HG03025 (cell line): ENCODE measurements around the gene TDRD9.

Source experiments
- ATAC-seq: cut with Tn5 transposase; IDR thresholded peaks from one replicate; pipeline ENCODE4 v1.9.1; 2021; ENCODE audit warnings: mild to moderate bottlenecking, moderate library complexity; ENCODE audit not compliant: unreplicated experiment, low FRiP score

TDRD9 gene

DNA sequence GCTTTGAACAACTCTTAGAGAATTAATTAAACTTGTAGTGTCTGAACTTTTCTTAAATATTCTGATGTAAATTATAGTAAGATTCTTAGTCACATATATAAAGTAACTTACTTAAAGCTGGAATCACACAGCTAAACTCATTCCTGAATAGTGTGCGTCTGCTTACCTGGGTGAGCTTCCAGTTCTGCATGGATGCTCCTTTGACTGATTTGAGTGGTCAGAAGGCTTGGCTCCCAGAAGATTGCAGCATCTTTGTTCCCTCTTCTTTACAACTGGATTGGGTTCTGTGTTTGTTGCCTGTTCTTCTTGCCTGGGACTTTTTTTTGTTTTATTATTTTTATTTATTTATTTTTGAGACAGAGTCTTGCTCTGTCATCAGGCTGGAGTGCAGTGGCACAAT lies 90.8 kb downstream of the TDRD9 start:
- no peak for ATAC-seq

GRCh38 chr14:104019806-104020205 lies 91.5 kb downstream of the TDRD9 start:
- ATAC-seq = no peak

- no peak for ATAC-seq
These were observed 92.2 kb downstream of the TDRD9 start for GRCh38 chr14:104020471-104020870.

- ATAC-seq = no peak
These were observed 95.2 kb downstream of the TDRD9 start for GRCh38 chr14:104023325-104024055.

DNA sequence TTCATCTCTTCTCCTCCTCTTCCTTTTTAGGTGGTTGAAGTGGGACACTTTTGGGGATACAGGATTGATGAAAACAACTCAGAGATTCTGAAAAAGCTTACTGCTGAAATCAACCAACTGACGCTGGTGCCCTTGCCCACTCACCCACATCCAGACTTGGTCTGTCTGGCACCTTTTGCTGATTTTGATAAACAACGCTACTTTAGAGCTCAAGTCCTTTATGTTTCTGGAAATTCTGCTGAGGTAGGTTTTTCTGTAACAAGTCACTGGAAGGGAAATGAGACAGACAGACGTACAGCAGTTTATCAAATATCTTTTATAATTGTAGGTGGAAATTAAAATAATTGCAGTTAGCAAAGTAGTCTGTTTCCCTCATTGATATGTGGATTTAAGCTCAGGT lies 97.3 kb downstream of the TDRD9 start:
- no peak for ATAC-seq

- ATAC-seq = no peak
These were observed 97.8 kb downstream of the TDRD9 start for GRCh38 chr14:104026024-104026423.

GRCh38 chr14:104030958-104031357 lies 102.7 kb downstream of the TDRD9 start:
- no peak for ATAC-seq

DNA sequence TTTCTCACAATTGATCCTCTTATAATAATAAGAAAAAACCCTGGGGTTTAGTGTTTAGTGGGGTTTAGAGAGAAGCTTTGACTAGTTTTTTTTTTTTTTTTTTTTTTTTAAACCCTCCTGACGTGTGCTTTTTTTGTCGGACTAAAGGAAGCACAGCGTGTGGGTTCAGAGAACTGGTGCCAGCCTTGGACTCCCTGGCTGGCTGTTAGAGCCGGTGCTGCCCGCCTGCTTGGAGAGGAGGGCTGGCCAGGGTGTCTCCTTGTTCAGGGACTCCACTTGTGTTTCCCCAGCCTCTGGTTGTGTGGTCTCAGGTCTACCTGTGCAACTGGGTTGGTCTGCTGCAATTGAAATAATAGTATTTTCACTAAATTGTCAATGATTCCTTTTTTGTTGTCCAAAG lies 103.1 kb downstream of the TDRD9 start:
- ATAC-seq = no peak

DNA sequence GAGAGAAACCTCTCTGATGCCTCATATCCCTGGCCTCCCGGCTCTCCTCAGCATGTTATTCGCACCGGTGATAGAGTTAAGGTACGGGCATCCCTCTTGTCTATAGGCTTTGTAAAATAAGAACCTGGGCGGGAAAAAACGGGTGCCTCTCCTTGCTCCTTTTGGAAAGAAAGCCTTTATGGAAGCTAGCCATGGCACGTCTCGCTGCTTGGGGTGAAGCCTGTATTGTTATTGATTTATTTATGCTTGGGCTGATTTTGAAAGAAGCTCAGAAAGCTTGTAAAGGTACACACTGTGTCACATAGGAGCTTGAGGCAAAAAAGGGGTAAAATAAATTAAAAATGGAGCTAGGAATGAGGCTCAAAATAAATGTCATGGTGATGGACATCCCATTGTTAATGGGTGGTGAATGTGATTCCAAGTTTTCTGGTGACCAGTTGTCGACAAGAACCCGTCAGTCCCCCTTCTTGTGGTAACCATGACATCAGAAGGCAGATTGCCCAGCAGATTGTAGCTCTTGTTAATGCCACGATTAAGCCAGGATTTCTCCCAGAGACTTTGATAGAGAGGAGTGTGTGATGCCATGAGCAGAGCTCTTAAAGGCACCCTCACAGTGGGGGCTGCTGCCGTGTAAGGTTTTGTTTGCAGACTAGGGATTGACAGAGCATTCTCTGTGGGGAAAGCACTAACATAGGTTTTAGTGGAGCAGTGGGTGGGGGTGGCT lies 106.9 kb downstream of the TDRD9 start:
- no peak for ATAC-seq

GRCh38 chr14:104036212-104036611 lies 108.0 kb downstream of the TDRD9 start:
- no peak for ATAC-seq

DNA sequence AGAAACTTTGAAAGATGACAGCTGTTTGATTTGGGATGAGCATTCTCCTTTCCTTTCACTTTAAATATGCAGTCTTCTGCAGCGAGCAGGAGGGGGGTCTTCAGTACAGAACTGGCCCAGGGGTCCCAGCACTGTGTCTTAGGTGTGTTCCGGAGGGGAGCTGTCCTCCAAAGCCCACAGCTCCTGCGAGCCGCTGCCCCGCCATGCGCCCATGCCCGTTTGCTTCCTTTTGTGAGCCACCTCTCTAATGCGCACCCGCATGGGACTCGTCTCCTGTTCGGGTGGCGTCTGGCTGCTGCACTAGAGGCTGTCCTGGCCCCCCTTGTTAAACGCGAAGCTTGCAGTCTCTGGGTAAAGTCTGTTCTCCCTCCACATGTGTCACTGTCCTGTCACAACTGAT lies 108.8 kb downstream of the TDRD9 start:
- no peak for ATAC-seq

DNA sequence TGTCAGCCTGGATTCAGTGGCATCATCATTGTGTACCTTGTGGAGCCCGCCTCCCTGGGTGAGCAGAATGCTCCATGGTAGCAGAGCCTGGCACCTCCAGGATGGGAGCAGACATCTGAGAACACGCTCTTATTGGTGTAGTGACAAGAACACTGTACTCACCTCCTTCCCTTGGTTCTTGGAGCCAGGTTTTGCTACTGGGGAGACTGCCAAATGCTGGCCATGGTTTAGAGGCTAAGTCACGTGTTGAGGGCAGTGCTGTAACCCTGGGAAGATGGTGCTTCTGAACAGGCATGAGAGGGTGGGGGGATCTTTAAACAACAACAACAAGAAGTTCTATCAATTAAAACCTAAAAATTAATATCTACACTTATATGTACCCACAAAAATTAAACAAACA lies 109.6 kb downstream of the TDRD9 start:
- no peak for ATAC-seq

GRCh38 chr14:104039214-104039613 lies 111.0 kb downstream of the TDRD9 start:
- ATAC-seq = no peak

- no peak for ATAC-seq
These were observed 112.3 kb downstream of the TDRD9 start for GRCh38 chr14:104040539-104040938.

DNA sequence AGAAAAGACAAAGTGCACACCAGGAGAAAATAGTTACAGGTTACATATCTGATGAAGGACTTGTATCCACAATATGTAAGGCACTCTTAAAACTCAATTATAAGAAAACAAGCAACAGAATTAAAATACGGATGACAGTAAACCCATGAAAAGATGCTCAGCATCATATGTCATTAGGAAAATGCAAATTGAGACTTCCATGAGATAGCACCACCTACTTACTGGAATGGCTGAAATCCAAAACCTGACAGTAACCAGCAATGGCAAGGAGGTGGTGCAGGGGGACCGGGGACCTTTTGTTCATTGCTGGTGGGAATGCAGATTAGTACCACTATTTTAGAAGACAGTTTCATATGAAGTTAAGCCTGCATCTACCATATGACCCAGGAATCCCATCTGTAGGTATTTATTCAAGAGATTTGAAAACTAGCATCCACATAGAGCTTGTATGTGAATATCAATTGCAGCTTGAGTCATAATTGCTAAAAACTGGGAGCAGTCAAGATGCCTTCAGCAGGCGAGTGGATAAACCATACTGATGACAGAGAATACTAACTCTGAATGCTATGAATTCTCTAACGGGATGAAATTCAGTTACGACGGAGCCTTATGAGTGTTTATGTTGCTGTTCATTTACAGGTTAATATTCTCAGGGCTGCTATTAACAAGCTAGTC lies 113.3 kb downstream of the TDRD9 start:
- no peak for ATAC-seq

DNA sequence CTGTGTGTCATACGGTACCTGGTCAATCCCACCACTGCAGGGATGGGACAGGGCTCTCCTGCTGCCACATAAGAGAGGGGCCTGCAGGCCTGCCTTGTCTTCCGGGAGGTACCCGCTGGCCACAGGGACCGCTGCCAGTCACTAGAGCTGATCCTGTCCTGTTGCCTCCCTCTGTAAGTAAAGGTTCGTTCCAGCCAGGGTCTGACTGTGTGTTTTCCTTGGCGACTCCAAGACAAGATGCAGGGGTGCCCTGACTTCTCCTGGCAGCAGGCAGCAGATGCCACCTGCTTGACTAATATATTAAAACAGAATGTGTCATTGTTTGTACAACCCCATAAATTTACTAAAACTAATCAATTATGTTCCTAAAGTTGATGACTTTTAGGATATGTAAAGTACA lies 115.8 kb downstream of the TDRD9 start:
- no peak for ATAC-seq

- ATAC-seq = no peak
These were observed 119.5 kb downstream of the TDRD9 start for GRCh38 chr14:104047761-104048160.

DNA sequence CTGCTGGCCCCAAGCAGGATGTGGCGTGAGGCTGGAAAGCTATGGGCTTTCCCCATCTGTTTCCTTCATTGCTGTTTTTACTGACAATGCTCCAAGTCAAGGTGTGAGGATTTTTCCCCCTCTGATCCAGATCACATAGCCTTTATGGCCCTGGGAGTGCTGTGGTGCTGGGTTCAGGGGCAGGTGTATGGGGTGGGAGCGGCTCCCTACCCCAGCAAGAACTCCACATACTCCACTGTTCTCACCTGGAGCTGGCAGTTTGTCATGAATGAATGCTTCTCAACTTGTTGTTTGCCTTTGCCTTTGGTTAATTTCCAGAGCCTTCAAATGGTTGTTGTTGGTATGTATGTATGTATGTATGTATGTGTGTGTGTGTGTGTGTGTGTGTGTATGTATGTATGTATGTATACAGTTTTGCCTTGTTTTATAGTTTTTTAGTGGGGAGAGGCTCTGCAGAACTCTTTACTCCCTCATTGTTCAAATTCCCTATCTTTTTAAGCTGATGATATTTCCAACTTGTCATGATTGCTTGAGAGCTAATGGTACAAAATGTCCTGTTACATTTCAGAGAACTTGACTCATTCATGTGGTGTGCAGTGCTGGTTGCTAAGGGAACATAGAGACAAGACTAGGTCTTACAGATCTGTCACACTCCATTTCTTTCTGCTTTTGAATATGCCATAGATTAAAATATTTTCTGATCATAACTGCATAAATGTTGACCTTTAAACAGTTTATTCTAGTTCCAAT lies 120.7 kb downstream of the TDRD9 start:
- no peak for ATAC-seq

DNA sequence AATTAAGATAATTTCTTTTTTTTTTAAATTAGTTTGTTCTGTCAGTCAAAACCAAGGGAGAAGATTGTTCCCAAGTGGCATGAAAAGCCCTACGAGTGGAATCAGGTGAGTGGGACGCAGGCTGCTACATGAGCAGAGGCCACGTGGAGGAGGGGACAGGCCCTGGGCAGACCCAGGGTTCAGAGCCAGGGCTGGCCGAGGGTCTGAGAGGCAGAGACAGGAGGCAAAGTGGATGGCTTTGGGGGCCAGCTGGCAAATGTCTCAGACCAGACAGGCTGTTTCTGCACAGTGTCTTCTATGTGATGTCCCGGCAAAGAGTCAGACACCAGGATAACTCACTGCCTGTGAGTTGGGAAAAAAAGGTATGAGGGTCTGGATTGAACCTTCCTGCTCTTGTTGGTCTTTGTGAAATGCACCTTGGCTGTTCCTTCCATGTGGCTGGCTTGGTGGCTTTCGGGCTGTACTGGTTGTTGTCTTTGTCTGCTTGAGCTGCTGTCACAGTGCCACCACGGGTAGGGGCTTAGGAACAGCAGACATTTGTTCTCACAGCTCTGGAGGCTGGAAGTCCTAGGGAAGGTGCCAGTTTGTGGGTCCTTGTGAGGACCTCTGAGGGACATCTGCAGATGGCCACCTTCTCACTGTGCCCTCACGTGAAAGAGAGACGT lies 121.5 kb downstream of the TDRD9 start:
- no peak for ATAC-seq

GRCh38 chr14:104051092-104051813 lies 123.0 kb downstream of the TDRD9 start:
- ATAC-seq = no peak
